HG02938 (cell line): Measurements from ENCODE around the gene TCTN3.
"Not testable (repeated sequence)": the region's sequence is repeated elsewhere in the genome, so short reads cannot be mapped to it uniquely, and the experiment has no call there.

Experiments used
- ATAC-seq: cut with Tn5 transposase; IDR thresholded peaks from one replicate; pipeline ENCODE4 v1.9.1; 2021; ENCODE audit warnings: mild to moderate bottlenecking, moderate library complexity; ENCODE audit not compliant: unreplicated experiment

TCTN3 gene

DNA sequence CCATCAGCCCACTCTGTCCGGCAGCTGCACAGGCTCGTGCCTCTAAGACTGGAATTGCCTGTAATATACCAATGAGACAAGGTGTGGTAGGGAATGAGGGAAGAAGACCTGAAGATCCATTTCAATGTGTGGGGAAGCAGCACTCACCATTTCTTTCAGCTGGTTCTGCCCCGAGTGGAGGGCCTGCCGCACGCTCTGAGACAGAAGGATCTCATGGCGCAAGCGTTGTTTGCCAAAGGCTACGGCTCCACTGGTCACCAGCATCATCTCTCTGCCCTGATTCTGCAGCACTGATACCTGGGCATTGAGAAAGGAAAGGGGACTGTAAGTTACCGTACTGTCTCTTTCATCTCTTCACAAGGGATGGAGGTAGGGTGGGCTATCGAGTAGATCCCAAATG lies 56.6 kb downstream of the TCTN3 start:
- ATAC-seq = no peak

DNA sequence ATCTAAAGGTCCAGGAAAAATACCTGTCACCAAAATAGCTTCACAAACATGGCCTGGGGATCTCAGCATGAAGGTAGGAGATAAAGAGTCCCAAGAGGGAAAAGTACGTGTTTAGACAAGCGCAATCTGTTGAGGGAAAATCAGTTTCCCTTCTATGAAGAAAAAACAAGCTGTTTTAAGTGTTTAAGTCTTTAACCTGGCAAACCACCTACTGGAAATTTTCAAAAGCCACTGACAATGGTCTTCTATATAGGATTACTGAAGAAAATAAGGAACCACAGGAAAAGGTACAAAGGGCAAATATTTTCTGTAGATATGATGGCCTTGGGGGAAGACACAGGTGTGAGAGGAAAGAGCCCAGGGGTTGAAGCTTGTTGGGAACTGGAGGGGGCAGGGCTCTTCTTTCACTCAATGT lies 58.4 kb downstream of the TCTN3 start:
- ATAC-seq = no peak

DNA sequence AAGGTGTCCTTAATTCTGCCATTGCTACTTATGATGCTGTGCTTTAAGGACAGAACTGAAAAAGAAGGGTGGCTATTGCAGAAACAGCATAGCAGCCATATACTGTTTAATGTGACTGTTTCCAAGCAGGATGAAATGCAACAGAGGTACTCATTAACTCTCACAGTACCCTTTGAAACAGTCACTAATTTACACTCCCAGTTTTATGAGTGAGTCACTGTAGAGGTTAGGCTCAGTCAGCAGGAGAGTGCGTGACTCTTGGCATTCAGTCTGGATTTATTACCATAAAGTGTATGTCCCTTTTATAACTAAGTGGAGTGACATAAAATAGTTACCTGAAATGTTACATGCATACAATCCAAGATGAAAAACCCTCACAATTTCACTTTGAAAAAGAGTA lies 64.9 kb downstream of the TCTN3 start:
- no peak for ATAC-seq

DNA sequence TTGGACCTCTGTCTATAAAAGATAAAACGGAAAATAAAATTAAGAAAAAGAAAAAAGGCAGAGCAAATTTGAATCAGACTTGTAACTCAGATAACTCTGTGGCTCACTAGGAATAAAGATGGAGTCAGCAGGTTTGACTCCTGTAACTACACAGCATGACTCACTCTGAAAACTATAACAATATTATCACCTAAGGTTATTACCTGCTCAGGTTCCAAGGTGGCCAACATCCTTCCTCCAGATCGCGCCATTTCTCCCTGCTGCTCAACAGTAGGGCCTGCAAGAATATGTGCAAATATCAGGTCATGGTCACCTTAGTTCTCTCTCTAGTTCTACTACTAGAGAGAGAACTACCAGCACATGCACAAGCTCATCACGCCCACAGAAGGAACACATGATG lies 67.2 kb downstream of the TCTN3 start:
- ATAC-seq = no peak

- not testable (repeated sequence) for ATAC-seq
Measured at GRCh38 chr10:95620415-95620814, 73.3 kb downstream of the TCTN3 start.

- ATAC-seq = no peak
Measured at GRCh38 chr10:95618101-95618500, 75.6 kb downstream of the TCTN3 start.

- ATAC-seq = no peak
Measured at GRCh38 chr10:95616446-95616845, 77.3 kb downstream of the TCTN3 start.
